Natural killer cell (primary cell): Measurements from ENCODE around the gene FRMD4A. TPM values are rescaled to one million over a fixed set of nuclear protein-coding genes. Genes with fewer than 3 reads are reported as not detected.

Experiments
- ATAC-seq, 3 donors: fragments of 150-1000 bp in 2 of 3; fragments of 200-7000 bp in 1 of 3; cut with Tn5 transposase; 1 replicate in 1 of 3; 2 replicates in 2 of 3; pipeline ENCODE4 v1.10.0; 2021; ENCODE audit warnings: mild to moderate bottlenecking in 2 of 3, moderate library complexity in 2 of 3
- DNase-seq, 2 donors: peaks; one replicate each; pipeline versions ENCODE4 v3.0.0 to v3.0.0-alpha.2; 2013 to 2021; ENCODE audit warnings: mixed read lengths in 1 of 2
- H3K27ac ChIP-seq: one replicate; pipeline ENCODE4 v1.5.1; 2013; ENCODE audit warnings: mild to moderate bottlenecking, low read length
- H3K27me3 ChIP-seq: one replicate; pipeline ENCODE4 v1.6.1; 2013; ENCODE audit warnings: low read length; ENCODE audit not compliant: control insufficient read depth, insufficient read depth
- H3K36me3 ChIP-seq: one replicate; pipeline ENCODE4 v1.6.1; 2013; ENCODE audit warnings: low read length; ENCODE audit not compliant: control insufficient read depth, insufficient read depth
- H3K4me1 ChIP-seq: one replicate; pipeline ENCODE4 v1.6.1; 2013; ENCODE audit warnings: low read length; ENCODE audit not compliant: control insufficient read depth, insufficient read depth
- H3K4me3 ChIP-seq: one replicate; pipeline ENCODE4 v1.5.1; 2013; ENCODE audit warnings: low read length
- H3K9me3 ChIP-seq: one replicate; pipeline ENCODE4 v1.6.1; 2013; ENCODE audit warnings: low read length; ENCODE audit not compliant: control insufficient read depth, insufficient read depth
- H3K27ac Mint-ChIP-seq, 2 donors: one replicate each; pipeline ENCODE4 v1.8.0; 2022; ENCODE audit warnings: mild to moderate bottlenecking in 2 of 2, mixed read lengths in 2 of 2, moderate library complexity in 1 of 2
- H3K27me3 Mint-ChIP-seq, 2 donors: one replicate each; pipeline ENCODE4 v1.8.0; 2022; ENCODE audit warnings: low read depth in 2 of 2, mixed read lengths in 2 of 2
- H3K36me3 Mint-ChIP-seq: one replicate; pipeline ENCODE4 v1.8.0; 2022; ENCODE audit warnings: mixed read lengths
- H3K4me1 Mint-ChIP-seq, 2 donors: one replicate each; pipeline ENCODE4 v1.8.0; 2022; ENCODE audit warnings: mixed read lengths in 2 of 2
- H3K4me3 Mint-ChIP-seq: one replicate; pipeline ENCODE4 v1.8.0; 2022; ENCODE audit warnings: mild to moderate bottlenecking, moderate library complexity, mixed read lengths
- H3K9me3 Mint-ChIP-seq, 2 donors: one replicate each; pipeline ENCODE4 v1.8.0; 2022; ENCODE audit warnings: mixed read lengths in 2 of 2
- WGBS: methylation state at CpG from one replicate; pipeline ENCODE4 v1.1.7; 2013; ENCODE audit warnings: missing lambda C conversion rate; ENCODE audit not compliant: insufficient coverage; 5-methylcytosine and 5-hydroxymethylcytosine counted together
- intact Hi-C: fragments of 100-400 bp; cut with micrococcal nuclease; formaldehyde crosslinking; loops from one replicate; pipeline ENCODE4 v1.14.2; 2022
- total RNA-seq, 4 donors: library from RNA; stranded (reverse); fragments of 120-200 nt in 1 of 4; gene quantifications; one replicate each; pipeline versions ENCODE4 v1.2.3 to v1.2.4, GENCODE V29; 2013 to 2022
- TF ChIP-seq, protein P1 (sequence below): fragments of 200-600 bp; IDR thresholded peaks from one replicate; pipeline ENCODE4 v1.8.0; 2022; ENCODE audit warnings: antibody characterized with exemption

FRMD4A gene
- total RNA-seq, 3 donors from 2014 or later (not counting 1 experiment from before 2014, with no cell fraction given), result 0.36 to 0.38 TPM; not detected in 1

DNA sequence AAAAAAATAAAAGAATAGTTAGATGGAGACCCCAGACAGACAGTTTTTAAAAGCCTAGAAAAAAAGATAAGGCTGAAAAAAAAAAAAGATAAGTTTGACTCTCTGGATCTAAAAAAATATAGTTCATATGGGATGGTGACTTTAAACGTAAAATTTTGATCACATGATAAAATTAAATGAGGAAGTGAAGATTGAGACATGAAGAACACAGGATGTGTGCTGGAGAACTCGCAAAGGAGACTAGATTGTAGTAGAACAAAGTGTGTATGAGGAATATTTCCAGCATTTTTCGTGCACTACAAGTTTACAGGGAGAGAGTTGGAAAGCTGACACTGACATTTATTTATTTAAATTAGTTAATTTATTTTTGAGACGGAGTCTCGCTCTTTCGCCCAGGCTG, 457.5 kb downstream of the FRMD4A start:
- Mint-ChIP-seq H3K36me3 (no peaks in the 10 kb centered on the region), H3K27ac (no peak overlapping the region), H3K4me1 (no peaks in the 10 kb centered on the region), H3K27me3 (peaks cover 6 to 29% of the 10 kb centered on the region in 2 donors), H3K9me3 (no peaks in the 10 kb centered on the region), H3K4me3 (no peak overlapping the region)
- Histone ChIP-seq H3K27me3 (no peaks in the 10 kb centered on the region), H3K36me3 (no peaks in the 10 kb centered on the region), H3K4me1 (peaks cover 2% of the 10 kb centered on the region), H3K9me3 (no peaks in the 10 kb centered on the region), H3K27ac (no peak overlapping the region), H3K4me3 (no peak overlapping the region)
- intact Hi-C loops, result no loop called here
- TF ChIP-seq, protein P1, sequence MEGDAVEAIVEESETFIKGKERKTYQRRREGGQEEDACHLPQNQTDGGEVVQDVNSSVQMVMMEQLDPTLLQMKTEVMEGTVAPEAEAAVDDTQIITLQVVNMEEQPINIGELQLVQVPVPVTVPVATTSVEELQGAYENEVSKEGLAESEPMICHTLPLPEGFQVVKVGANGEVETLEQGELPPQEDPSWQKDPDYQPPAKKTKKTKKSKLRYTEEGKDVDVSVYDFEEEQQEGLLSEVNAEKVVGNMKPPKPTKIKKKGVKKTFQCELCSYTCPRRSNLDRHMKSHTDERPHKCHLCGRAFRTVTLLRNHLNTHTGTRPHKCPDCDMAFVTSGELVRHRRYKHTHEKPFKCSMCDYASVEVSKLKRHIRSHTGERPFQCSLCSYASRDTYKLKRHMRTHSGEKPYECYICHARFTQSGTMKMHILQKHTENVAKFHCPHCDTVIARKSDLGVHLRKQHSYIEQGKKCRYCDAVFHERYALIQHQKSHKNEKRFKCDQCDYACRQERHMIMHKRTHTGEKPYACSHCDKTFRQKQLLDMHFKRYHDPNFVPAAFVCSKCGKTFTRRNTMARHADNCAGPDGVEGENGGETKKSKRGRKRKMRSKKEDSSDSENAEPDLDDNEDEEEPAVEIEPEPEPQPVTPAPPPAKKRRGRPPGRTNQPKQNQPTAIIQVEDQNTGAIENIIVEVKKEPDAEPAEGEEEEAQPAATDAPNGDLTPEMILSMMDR, result no peak
- WGBS, result 47% methylated on average over 6 of the region's 6 CpGs
- DNase-seq, result no peak
- no peak for ATAC-seq

DNA sequence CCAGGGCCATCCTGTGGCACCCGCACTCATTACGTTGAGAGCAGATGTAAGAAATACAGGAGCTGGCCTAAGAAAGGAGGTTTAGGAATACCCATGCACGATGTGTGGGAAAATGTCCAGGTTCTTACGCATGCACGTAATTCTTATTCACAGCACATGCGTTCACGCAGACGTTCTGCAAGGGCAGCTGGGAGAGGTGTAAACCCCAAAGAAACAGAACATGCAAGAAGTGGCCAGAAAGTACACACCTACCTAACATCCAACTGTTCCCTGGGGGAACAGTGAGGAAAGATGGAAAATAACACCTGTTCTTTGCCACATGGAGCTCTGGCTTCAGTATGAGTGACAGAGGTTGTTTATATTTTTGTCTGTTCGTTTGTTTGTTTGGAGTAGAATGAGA, 458.3 kb downstream of the FRMD4A start:
- intact Hi-C loops, result no loop called here
- no peak overlapping the region for H3K27ac ChIP-seq

DNA sequence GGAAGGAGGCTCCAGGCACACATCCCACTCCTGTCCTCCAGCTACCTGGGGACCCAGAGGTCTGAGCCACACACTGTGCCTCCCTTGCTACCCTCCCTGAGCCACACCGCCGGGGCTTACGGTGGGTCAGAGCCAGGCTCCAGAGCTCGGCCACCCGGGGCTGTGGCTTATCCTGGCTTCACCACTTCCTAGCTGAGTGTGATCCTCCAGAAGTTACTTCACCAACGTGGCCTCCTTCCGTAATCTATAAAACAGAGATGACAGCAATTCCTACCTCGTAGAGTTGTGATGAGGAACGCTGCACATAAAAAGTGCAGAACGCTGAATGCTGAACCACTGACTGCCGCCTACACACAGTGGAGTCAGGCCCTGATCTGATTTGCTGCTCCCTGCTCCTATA, 458.9 kb downstream of the FRMD4A start:
- Mint-ChIP-seq H3K4me3 (no peak overlapping the region), H3K9me3 (no peaks in the 10 kb centered on the region), H3K36me3 (no peaks in the 10 kb centered on the region), H3K4me1 (no peaks in the 10 kb centered on the region), H3K27me3 (peaks cover 6 to 29% of the 10 kb centered on the region in 2 donors), H3K27ac (no peak overlapping the region)
- DNase-seq (no peak), ATAC-seq (no peak)
- no peaks in the 10 kb centered on the region for H3K27me3 ChIP-seq
- intact Hi-C loops, result no loop called here
- TF ChIP-seq, protein P1, result no peak
- no peak overlapping the region for H3K27ac ChIP-seq
- peaks cover 2% of the 10 kb centered on the region for H3K4me1 ChIP-seq
- no peaks in the 10 kb centered on the region for H3K9me3 ChIP-seq
- no peaks in the 10 kb centered on the region for H3K36me3 ChIP-seq
- no peak overlapping the region for H3K4me3 ChIP-seq
- WGBS, result 93% methylated on average over 11 of the region's 11 CpGs

More for the DNA sequence above, 458.3 kb downstream of the FRMD4A start:
- Histone ChIP-seq H3K4me3 (no peak overlapping the region), H3K36me3 (no peaks in the 10 kb centered on the region), H3K9me3 (no peaks in the 10 kb centered on the region), H3K27me3 (no peaks in the 10 kb centered on the region), H3K4me1 (peaks cover 2% of the 10 kb centered on the region)
- ATAC-seq, result no peak
- TF ChIP-seq, protein P1, result no peak
- no peak for DNase-seq
- H3K9me3 Mint-ChIP-seq, result no peaks in the 10 kb centered on the region
- peaks cover 6 to 29% of the 10 kb centered on the region in 2 donors for H3K27me3 Mint-ChIP-seq
- 86% methylated on average over 7 of the region's 9 CpGs for WGBS
- no peak overlapping the region for H3K27ac Mint-ChIP-seq
- no peak overlapping the region for H3K4me3 Mint-ChIP-seq
- H3K36me3 Mint-ChIP-seq, result no peaks in the 10 kb centered on the region
- no peaks in the 10 kb centered on the region for H3K4me1 Mint-ChIP-seq

DNA sequence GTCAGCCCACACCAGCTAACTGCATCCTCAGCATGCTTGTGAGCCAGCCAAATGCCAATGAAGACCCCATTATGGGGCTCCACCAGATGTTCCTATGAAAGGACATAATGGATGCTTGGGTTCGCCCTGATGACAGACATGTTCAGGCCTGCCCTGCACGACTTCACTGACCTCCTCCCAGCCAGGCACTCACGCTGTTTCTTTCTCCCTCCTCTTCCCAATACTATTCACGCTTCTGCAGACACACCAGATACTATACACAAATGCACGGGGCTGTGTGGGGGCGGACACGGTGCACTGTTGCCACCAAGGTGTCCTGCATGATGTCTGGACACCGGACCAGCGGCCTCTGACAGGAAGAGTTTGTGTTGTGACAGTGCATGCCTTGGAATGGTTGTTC, 459.7 kb downstream of the FRMD4A start:
- Histone ChIP-seq H3K36me3 (no peaks in the 10 kb centered on the region), H3K9me3 (no peaks in the 10 kb centered on the region), H3K4me1 (peaks cover 2% of the 10 kb centered on the region), H3K27me3 (no peaks in the 10 kb centered on the region), H3K27ac (no peak overlapping the region), H3K4me3 (no peak overlapping the region)
- Mint-ChIP-seq H3K4me3 (no peak overlapping the region), H3K27ac (no peak overlapping the region), H3K4me1 (no peaks in the 10 kb centered on the region), H3K36me3 (no peaks in the 10 kb centered on the region), H3K9me3 (no peaks in the 10 kb centered on the region), H3K27me3 (peaks cover 6 to 26% of the 10 kb centered on the region in 2 donors)
- whole genome bisulfite sequencing, result 88% methylated on average over 8 of the region's 9 CpGs
- intact Hi-C loops, result no loop called here
- DNase-seq (no peak), ATAC-seq (no peak)
- TF ChIP-seq, protein P1, result no peak
